ENCODE results near the gene ZNF106.

The ZNF106 gene

GRCh38 chr15:42474827-42475226 is 16.1 kb downstream of the ZNF106 start:
- DNase-seq (ENCODE audit: low read depth in 2 of 2), result no peak

- no peak for DNase-seq (ENCODE audit: low read depth in 2 of 2)
Observed at GRCh38 chr15:42471002-42471401, 19.9 kb downstream of the ZNF106 start.

GRCh38 chr15:42465520-42466259 is 25.3 kb downstream of the ZNF106 start:
- DNase-seq (ENCODE audit: low read depth in 2 of 2), result no peak

- no peak for DNase-seq (ENCODE audit: low read depth in 2 of 2)
Observed at GRCh38 chr15:42461261-42461660, 29.7 kb downstream of the ZNF106 start.

- DNase-seq (ENCODE audit: low read depth in 2 of 2), result no peak
Observed at GRCh38 chr15:42457445-42458442, 33.2 kb downstream of the ZNF106 start.

GRCh38 chr15:42456971-42457370 is 34.0 kb downstream of the ZNF106 start:
- DNase-seq (ENCODE audit: low read depth in 2 of 2), result no peak

- no peak for DNase-seq (ENCODE audit: low read depth in 2 of 2)
Observed at GRCh38 chr15:42456531-42456930, 34.4 kb downstream of the ZNF106 start.

GRCh38 chr15:42453826-42454225 is 37.1 kb downstream of the ZNF106 start:
- DNase-seq (ENCODE audit: low read depth in 2 of 2), result no peak

GRCh38 chr15:42450425-42450790 is 40.5 kb downstream of the ZNF106 start:
- no peak for DNase-seq (ENCODE audit: low read depth in 2 of 2)

GRCh38 chr15:42449770-42450424 is 41.0 kb downstream of the ZNF106 start:
- DNase-seq (ENCODE audit: low read depth in 2 of 2), result no peak

GRCh38 chr15:42448281-42448680 is 42.7 kb downstream of the ZNF106 start:
- DNase-seq (ENCODE audit: low read depth in 2 of 2), result no peak

- no peak for DNase-seq (ENCODE audit: low read depth in 2 of 2)
Observed at GRCh38 chr15:42447599-42447998, 43.3 kb downstream of the ZNF106 start.

GRCh38 chr15:42445551-42445950 is 45.4 kb downstream of the ZNF106 start:
- DNase-seq (ENCODE audit: low read depth in 2 of 2), result no peak

GRCh38 chr15:42444415-42445063 is 46.4 kb downstream of the ZNF106 start:
- no peak for DNase-seq (ENCODE audit: low read depth in 2 of 2)

GRCh38 chr15:42427429-42428223 is 63.3 kb downstream of the ZNF106 start:
- DNase-seq (ENCODE audit: low read depth in 2 of 2), result no peak

- DNase-seq (ENCODE audit: low read depth in 2 of 2), result no peak
Observed at GRCh38 chr15:42421376-42421775, 69.6 kb downstream of the ZNF106 start.

GRCh38 chr15:42419369-42419768 is 71.6 kb downstream of the ZNF106 start:
- no peak for DNase-seq (ENCODE audit: low read depth in 2 of 2)

- no peak for DNase-seq (ENCODE audit: low read depth in 2 of 2)
Observed at GRCh38 chr15:42413920-42414319, 77.0 kb downstream of the ZNF106 start.

GRCh38 chr15:42411884-42412283 is 79.1 kb downstream of the ZNF106 start:
- DNase-seq (ENCODE audit: low read depth in 2 of 2), result no peak

GRCh38 chr15:42409011-42409410 is 81.9 kb downstream of the ZNF106 start:
- DNase-seq (ENCODE audit: low read depth in 2 of 2), result no peak

- DNase-seq (ENCODE audit: low read depth in 2 of 2), result no peak
Observed at GRCh38 chr15:42408178-42408577, 82.8 kb downstream of the ZNF106 start.

Measured in stimulated activated CD8-positive, alpha-beta memory T cell treated with anti-CD3 and anti-CD28 coated beads, Interleukin-15, amount 100 ng/mL, for 48 hours (primary cell).